IPS-NIHi7 (cell line): Measurements from ENCODE around the gene SPATA21.

Source experiments
- DNase-seq: peaks from one replicate; pipeline ENCODE4 v3.0.0; 2012; ENCODE audit warnings: mixed read lengths; ENCODE audit errors: extremely low spot score

Gene SPATA21

GRCh38 chr1:16421201-16421600 lies 16.0 kb downstream of the SPATA21 start:
- no peak for DNase-seq

- DNase-seq, result no peak
Measured at GRCh38 chr1:16420424-16421118, 16.7 kb downstream of the SPATA21 start.

- DNase-seq, result no peak
Measured at GRCh38 chr1:16418823-16419425, 18.3 kb downstream of the SPATA21 start.

- DNase-seq, result no peak
Measured at GRCh38 chr1:16413191-16413590, 24.0 kb downstream of the SPATA21 start.

GRCh38 chr1:16410803-16411202 lies 26.4 kb downstream of the SPATA21 start:
- DNase-seq, result no peak

- no peak for DNase-seq
Measured at GRCh38 chr1:16409536-16410152, 27.6 kb downstream of the SPATA21 start.

- no peak for DNase-seq
Measured at GRCh38 chr1:16406868-16407267, 30.4 kb downstream of the SPATA21 start.

GRCh38 chr1:16405441-16405840 lies 31.8 kb downstream of the SPATA21 start:
- no peak for DNase-seq

- no peak for DNase-seq
Measured at GRCh38 chr1:16402742-16403141, 34.5 kb downstream of the SPATA21 start.

- DNase-seq, result no peak
Measured at GRCh38 chr1:16398371-16398953, 38.8 kb downstream of the SPATA21 start.

- DNase-seq, result no peak
Measured at GRCh38 chr1:16397120-16397519, 40.1 kb downstream of the SPATA21 start.

GRCh38 chr1:16396591-16396990 lies 40.6 kb downstream of the SPATA21 start:
- no peak for DNase-seq

- DNase-seq, result no peak
Measured at GRCh38 chr1:16394977-16395376, 42.2 kb downstream of the SPATA21 start.

- DNase-seq, result no peak
Measured at GRCh38 chr1:16393570-16394521, 43.4 kb downstream of the SPATA21 start.

GRCh38 chr1:16392740-16393569 lies 44.3 kb downstream of the SPATA21 start:
- no peak for DNase-seq

- no peak for DNase-seq
Measured at GRCh38 chr1:16391411-16391810, 45.8 kb downstream of the SPATA21 start.

GRCh38 chr1:16387201-16388188 lies 49.7 kb downstream of the SPATA21 start:
- DNase-seq, result no peak

- no peak for DNase-seq
Measured at GRCh38 chr1:16386454-16387113, 50.6 kb downstream of the SPATA21 start.
